ENCODE measurements around the gene MACROD2.

DNA sequence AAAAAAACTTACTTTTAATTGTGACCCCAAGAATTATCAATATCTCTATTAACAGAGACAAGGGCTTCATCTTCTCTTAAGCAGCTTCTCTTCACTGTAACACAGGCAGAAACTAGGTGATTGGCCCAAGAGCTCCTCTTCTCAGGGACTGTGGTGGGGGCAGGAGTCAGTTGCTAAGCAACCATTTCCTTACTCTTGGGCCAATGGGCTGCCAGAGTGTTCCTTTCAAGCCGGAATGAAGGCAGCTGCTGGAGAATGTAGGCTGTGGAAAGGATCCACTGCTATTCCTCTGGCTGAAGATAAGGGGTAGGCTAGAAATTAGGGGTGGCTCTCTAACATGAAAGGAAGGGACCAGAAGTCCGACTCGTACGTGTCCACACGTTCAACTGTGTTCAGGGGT lies 4.9 kb upstream of the MACROD2 start, which contains the start of gene SEL1L2:
- TF ChIP-seq, protein P1, sequence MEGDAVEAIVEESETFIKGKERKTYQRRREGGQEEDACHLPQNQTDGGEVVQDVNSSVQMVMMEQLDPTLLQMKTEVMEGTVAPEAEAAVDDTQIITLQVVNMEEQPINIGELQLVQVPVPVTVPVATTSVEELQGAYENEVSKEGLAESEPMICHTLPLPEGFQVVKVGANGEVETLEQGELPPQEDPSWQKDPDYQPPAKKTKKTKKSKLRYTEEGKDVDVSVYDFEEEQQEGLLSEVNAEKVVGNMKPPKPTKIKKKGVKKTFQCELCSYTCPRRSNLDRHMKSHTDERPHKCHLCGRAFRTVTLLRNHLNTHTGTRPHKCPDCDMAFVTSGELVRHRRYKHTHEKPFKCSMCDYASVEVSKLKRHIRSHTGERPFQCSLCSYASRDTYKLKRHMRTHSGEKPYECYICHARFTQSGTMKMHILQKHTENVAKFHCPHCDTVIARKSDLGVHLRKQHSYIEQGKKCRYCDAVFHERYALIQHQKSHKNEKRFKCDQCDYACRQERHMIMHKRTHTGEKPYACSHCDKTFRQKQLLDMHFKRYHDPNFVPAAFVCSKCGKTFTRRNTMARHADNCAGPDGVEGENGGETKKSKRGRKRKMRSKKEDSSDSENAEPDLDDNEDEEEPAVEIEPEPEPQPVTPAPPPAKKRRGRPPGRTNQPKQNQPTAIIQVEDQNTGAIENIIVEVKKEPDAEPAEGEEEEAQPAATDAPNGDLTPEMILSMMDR (conservative IDR thresholded peaks at IDR 0.05; ENCODE audit: low read depth in 2 of 2), result no peak
- TF ChIP-seq ZNF331 (CRISPR knock-in tag; IDR thresholded peaks at IDR 0.05; ENCODE audit: low read depth), result no peak
- TF ChIP-seq NANOG (IDR thresholded peaks at IDR 0.05; ENCODE audit: borderline replicate concordance), result no peak
- no peak for TF ChIP-seq POLR2AphosphoS5 (IDR thresholded peaks at IDR 0.05; ENCODE audit: low read depth)
- TF ChIP-seq, protein P2, sequence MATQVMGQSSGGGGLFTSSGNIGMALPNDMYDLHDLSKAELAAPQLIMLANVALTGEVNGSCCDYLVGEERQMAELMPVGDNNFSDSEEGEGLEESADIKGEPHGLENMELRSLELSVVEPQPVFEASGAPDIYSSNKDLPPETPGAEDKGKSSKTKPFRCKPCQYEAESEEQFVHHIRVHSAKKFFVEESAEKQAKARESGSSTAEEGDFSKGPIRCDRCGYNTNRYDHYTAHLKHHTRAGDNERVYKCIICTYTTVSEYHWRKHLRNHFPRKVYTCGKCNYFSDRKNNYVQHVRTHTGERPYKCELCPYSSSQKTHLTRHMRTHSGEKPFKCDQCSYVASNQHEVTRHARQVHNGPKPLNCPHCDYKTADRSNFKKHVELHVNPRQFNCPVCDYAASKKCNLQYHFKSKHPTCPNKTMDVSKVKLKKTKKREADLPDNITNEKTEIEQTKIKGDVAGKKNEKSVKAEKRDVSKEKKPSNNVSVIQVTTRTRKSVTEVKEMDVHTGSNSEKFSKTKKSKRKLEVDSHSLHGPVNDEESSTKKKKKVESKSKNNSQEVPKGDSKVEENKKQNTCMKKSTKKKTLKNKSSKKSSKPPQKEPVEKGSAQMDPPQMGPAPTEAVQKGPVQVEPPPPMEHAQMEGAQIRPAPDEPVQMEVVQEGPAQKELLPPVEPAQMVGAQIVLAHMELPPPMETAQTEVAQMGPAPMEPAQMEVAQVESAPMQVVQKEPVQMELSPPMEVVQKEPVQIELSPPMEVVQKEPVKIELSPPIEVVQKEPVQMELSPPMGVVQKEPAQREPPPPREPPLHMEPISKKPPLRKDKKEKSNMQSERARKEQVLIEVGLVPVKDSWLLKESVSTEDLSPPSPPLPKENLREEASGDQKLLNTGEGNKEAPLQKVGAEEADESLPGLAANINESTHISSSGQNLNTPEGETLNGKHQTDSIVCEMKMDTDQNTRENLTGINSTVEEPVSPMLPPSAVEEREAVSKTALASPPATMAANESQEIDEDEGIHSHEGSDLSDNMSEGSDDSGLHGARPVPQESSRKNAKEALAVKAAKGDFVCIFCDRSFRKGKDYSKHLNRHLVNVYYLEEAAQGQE (IDR thresholded peaks at IDR 0.05; ENCODE audit: unreplicated experiment), result no peak
- TF ChIP-seq EZH2 (IDR thresholded peaks at IDR 0.05; ENCODE audit: low read depth, unreplicated experiment), result no peak
- no peak for TF ChIP-seq EZH2phosphoT487 (IDR thresholded peaks at IDR 0.05; ENCODE audit: unreplicated experiment)
- TF ChIP-seq CREB1 (CRISPR knock-in tag; IDR thresholded peaks at IDR 0.05; ENCODE audit: low read depth), result no peak
- TF ChIP-seq JUNB (IDR thresholded peaks at IDR 0.05; ENCODE audit: unreplicated experiment), result no peak
- TF ChIP-seq, protein P3, sequence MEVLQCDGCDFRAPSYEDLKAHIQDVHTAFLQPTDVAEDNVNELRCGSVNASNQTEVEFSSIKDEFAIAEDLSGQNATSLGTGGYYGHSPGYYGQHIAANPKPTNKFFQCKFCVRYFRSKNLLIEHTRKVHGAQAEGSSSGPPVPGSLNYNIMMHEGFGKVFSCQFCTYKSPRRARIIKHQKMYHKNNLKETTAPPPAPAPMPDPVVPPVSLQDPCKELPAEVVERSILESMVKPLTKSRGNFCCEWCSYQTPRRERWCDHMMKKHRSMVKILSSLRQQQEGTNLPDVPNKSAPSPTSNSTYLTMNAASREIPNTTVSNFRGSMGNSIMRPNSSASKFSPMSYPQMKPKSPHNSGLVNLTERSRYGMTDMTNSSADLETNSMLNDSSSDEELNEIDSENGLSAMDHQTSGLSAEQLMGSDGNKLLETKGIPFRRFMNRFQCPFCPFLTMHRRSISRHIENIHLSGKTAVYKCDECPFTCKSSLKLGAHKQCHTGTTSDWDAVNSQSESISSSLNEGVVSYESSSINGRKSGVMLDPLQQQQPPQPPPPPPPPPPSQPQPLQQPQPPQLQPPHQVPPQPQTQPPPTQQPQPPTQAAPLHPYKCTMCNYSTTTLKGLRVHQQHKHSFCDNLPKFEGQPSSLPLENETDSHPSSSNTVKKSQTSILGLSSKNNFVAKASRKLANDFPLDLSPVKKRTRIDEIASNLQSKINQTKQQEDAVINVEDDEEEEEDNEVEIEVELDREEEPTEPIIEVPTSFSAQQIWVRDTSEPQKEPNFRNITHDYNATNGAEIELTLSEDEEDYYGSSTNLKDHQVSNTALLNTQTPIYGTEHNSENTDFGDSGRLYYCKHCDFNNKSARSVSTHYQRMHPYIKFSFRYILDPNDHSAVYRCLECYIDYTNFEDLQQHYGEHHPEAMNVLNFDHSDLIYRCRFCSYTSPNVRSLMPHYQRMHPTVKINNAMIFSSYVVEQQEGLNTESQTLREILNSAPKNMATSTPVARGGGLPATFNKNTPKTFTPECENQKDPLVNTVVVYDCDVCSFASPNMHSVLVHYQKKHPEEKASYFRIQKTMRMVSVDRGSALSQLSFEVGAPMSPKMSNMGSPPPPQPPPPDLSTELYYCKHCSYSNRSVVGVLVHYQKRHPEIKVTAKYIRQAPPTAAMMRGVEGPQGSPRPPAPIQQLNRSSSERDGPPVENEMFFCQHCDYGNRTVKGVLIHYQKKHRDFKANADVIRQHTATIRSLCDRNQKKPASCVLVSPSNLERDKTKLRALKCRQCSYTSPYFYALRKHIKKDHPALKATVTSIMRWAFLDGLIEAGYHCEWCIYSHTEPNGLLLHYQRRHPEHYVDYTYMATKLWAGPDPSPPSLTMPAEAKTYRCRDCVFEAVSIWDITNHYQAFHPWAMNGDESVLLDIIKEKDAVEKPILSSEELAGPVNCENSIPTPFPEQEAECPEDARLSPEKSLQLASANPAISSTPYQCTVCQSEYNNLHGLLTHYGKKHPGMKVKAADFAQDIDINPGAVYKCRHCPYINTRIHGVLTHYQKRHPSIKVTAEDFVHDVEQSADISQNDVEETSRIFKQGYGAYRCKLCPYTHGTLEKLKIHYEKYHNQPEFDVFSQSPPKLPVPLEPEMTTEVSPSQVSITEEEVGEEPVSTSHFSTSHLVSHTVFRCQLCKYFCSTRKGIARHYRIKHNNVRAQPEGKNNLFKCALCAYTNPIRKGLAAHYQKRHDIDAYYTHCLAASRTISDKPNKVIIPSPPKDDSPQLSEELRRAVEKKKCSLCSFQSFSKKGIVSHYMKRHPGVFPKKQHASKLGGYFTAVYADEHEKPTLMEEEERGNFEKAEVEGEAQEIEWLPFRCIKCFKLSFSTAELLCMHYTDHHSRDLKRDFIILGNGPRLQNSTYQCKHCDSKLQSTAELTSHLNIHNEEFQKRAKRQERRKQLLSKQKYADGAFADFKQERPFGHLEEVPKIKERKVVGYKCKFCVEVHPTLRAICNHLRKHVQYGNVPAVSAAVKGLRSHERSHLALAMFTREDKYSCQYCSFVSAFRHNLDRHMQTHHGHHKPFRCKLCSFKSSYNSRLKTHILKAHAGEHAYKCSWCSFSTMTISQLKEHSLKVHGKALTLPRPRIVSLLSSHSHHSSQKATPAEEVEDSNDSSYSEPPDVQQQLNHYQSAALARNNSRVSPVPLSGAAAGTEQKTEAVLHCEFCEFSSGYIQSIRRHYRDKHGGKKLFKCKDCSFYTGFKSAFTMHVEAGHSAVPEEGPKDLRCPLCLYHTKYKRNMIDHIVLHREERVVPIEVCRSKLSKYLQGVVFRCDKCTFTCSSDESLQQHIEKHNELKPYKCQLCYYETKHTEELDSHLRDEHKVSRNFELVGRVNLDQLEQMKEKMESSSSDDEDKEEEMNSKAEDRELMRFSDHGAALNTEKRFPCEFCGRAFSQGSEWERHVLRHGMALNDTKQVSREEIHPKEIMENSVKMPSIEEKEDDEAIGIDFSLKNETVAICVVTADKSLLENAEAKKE (CRISPR knock-in tag; IDR thresholded peaks at IDR 0.05), result no peak
- no peak for TF ChIP-seq STAT1 (IDR thresholded peaks at IDR 0.05; ENCODE audit: unreplicated experiment)

All from GM23338 (cell line).